Stimulated activated CD4-positive, alpha-beta T cell treated with anti-CD3 and anti-CD28 coated beads, Interleukin-1b, Interleukin-23, amount 100 ng/mL, for 24 hours (primary cell): ENCODE data around the gene SGMS1.
"Not testable (repeated sequence)": the region's sequence is repeated elsewhere in the genome, so short reads cannot be mapped to it uniquely, and the experiment has no call there.

Source experiments
- DNase-seq, 4 experiments: peaks; one replicate each; pipeline ENCODE4 v3.0.0-alpha.2; 2020; ENCODE audit warnings: low read depth in 4 of 4, low spot score in 1 of 4

The SGMS1 gene

DNA sequence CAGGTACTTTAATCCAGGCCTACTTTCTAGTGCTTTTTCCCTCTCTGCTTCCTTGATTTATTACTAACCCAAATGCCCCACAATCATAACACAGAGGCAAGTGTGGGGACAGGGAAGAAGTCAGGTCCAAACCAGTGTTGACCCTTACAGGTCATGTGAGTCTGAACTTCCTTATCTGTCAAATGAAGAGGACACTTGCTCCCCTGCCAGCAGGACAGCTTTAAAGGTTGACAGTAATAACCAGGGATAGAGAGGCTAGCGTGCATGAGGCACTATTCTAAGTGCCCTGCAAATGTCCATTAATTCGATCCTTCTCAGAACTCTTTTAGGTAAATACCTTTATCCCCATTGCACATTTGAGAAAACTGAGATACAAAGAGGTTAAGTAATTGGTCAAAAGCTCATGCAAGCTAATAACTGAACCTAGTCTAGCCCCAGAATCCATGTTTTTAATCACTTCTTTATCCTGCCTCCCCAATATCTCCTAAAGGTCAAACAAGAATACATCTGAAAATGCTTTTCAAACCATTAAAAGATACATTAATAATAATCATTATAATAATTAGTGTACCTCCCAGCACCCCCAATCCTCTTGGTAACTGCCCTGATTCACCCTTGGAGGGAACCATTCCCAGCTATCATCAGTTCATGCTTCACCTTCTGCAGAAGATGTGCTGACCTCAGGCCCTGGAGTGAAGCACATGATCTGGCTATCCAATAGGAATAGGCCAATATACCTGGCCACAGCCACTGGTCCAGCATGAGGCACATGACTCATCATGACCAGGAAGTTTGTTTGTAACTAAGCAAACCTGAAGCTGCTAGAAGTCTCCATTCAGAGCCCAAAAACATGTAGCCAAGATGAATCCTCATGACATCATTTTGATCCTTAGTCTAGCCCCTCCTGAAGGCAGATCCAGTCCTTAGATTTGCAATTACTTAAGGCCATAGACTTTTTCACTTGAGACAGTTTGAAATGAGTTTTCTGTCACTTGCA is 40.7 kb downstream of the SGMS1 start:
- DNase-seq: no peak

DNA sequence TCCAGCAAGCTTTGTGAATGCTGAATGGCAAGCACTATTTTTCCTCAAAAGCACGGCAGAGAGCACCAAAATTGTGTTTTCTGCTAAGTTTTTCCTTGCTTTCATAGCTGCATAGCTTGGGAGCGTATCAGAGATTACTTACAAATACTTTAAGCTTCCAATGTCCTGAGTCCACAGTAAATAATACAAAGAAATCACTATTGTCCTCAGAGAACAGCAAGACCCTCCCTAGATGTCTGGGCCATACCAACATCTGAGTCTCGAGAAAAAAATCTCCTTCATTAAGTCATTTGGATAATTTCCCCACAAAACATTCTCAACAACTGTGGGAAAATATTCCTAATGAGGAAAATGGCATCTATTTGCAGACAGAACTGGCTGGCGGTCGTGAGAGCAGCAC is 41.7 kb downstream of the SGMS1 start:
- DNase-seq: no peak

GRCh38 chr10:50580262-50580891 is 43.4 kb downstream of the SGMS1 start:
- DNase-seq: no peak

DNA sequence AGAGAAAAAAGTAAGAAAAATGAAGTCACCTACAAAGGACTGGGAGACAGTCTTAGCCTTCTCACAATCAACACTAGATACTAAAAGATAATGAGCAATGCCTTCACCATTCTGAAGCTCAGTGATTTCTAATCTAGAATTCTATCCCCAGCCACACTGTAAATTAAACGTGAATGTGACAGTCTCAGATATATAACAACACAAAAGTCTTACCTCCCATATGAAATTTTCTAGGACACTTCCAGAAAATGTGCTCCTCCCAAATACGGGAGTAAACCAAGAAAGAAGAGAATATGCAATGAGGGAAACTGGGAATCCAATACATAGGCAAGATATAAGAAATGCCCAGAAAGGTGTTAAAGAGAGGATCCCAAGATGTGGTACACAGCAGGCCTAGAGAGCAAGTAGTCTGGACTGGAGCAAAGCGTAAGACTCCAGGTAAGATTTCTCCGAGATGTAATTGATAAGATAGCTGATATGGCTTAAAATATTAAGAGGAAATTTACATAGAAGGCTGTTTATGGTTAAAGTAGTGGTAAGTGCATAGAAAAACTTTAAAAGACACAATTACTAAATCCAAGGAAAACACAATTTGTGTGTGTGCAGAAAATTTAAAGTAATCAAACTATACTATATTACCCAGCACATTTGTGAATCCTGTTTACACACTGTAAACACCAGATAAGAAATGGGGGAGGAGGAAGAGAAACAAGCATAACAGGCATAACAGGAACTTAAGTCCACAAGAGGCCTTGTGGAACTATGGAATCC is 44.1 kb downstream of the SGMS1 start:
- no peak for DNase-seq

- no peak for DNase-seq
Measured at GRCh38 chr10:50578949-50579348, 44.8 kb downstream of the SGMS1 start.

DNA sequence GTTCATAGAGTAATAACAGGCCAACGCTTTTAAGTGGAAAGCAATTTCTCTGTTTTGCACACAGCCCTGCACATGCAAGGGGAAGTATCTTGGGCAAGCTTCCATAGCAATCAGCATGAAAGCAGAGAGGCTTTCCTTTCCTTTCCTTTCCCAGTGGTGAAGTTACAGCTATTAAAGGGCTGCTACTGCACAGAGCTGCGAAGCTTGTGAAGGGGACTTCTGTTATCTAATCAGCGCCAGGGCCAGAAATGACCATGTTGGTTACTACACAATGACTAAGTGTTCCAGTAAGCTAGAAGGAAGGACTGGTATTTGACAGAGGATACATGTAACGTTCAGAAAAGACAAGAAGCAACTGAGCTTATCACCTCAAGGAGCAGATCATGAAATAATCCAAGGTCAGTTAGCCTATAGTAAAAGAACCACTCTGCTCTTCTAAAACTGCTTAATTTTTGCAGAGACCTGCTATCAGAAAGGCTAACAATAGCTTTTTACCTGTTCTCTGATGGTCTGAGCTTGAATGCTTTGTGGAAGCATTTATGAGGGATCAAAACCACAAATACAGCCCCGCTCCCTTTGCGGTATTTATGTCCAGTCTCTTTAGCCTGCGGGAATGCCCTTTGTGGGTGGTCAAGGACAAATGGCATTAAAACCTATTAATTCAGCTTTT is 45.9 kb downstream of the SGMS1 start:
- DNase-seq: no peak

- DNase-seq: no peak
Measured at GRCh38 chr10:50577010-50577409, 46.7 kb downstream of the SGMS1 start.

DNA sequence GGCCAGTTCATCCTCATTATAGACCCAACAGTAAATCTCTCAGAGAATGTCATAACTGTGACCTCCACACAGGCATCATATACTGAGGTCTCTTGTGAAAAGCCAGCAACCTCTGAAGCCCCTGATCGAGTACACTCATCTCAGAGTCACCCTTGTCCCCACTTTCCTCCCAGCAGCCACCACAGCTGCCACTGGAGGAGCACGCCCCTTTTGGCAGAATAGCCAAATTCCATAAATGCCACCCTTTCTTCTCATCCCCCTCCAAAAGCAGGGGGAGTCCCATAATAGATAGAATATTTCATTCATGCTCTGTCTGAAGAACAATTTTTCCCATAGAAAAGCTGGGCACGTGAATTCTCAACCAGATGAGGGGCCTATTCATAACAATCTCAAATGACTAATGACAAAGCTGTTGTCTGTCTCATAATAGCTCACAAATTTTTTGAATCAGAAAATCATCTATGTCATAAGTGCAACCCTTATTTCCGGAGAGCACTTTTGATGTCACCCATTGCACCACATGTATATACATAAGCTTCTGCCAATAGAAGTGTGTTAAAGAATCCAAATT is 47.4 kb downstream of the SGMS1 start:
- DNase-seq: no peak

DNA sequence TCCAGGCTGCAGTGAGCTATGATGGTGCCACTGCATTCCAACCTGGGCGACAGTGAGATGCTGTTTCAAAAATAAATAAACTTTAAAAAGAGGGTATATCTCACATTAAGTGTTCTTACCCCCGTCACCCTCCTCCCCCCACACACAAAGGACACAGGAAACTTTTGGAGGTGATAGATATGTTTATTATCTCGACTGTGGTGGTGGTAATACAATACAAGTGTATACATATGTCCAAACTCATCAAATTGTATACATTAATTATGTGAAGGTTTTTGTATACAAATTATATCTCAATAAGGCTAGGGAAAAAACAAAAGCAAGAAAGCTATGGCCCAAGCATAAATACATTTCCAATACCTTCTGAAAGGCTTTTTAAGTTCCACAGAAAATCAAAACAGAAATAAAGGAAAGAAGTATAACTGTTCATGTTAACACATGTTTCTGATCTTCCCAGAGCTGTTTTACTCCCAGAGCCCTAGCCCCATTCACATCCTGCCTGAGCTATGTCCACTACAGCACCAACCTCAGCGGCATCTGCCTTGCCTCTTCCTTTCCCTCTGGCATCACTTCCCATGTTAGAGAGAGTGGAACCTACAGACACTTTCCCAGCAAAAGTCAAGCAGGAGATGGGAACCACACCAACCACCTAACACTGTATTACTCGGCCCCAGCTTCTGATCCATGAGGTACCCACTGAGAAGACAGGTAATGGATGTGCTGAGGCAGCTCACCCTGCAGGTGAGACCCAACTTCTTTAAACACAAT is 48.1 kb downstream of the SGMS1 start:
- DNase-seq: no peak

GRCh38 chr10:50574931-50575330 is 48.8 kb downstream of the SGMS1 start:
- no peak for DNase-seq

DNA sequence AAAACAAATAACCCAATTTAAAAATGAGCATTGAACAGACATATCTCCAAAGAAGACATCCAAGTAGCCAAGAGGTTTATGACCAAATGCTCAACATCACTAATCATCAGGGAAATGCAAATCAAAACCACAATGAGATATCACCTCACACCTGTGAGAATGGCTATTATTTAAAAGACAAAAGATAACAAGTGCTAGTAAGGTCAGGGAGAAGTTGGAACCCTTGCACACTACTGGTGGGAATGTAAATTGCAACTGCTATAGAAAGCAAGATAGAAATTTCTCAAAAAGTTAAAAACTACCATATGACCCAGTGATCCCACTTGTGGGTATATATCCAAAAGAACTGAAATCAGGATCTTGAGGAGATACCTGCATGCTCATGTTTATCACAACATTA is 49.5 kb downstream of the SGMS1 start:
- no peak for DNase-seq

GRCh38 chr10:50572017-50572491 is 51.7 kb downstream of the SGMS1 start:
- no peak for DNase-seq

DNA sequence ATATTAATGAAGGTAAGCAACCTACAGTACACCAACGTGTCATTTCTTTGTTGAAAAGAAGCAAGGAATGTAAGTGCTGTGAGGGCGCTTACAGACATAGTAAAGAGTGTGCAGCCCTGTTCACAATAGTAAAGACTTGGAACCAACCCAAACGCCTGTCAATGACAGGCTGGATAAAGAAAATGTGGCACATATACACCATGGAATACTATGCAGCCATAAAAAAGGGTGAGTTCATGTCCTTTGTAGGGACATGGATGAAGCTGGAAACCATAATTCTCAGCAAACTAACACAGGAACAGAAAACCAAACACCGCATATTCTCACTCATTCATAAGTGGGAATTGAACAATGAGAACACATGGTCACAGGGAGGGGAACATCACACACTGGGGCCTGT is 55.0 kb downstream of the SGMS1 start:
- not testable (repeated sequence) for DNase-seq

- no peak for DNase-seq
Measured at GRCh38 chr10:50567384-50567783, 56.4 kb downstream of the SGMS1 start.

DNA sequence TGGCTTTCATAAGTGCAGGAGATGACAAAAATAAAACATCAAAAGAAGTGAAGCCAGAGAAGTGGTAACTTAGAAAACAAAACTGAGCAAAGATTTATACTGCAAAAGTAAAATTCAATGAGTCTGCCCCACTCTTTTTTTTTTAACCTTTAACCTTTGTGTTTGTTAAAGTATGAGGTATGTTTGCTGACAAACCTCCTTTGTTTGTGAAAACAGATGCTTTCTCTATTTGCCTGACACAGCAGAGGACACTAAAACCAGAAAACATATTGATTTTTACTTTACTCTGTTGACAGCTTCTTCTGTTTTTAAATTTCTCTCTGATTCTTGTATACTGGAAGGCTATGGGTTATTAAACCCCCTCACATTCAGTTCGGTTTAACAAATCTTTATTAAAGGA is 57.6 kb downstream of the SGMS1 start:
- DNase-seq: no peak

GRCh38 chr10:50565301-50566083 is 58.3 kb downstream of the SGMS1 start:
- DNase-seq: no peak

DNA sequence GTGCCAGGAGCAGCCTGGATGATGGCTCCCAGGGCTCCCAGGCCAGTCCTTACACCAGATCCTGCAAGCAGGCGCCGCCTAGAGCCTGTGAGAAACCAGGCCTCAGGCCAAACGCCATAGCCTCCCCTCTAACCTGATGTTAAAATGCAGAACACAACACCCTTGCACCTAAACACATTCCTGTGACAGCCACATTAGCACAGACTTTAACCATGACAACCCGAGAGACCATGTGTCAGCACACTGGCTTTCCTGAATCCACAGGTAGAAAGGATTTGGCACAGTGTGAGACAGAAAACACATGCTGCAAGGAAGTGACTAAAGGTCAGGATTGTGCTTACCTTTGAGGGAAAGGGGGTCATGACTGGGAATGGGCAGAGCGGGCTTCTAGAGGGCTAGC is 59.9 kb downstream of the SGMS1 start:
- no peak for DNase-seq

GRCh38 chr10:50561816-50562215 is 61.9 kb downstream of the SGMS1 start:
- no peak for DNase-seq

DNA sequence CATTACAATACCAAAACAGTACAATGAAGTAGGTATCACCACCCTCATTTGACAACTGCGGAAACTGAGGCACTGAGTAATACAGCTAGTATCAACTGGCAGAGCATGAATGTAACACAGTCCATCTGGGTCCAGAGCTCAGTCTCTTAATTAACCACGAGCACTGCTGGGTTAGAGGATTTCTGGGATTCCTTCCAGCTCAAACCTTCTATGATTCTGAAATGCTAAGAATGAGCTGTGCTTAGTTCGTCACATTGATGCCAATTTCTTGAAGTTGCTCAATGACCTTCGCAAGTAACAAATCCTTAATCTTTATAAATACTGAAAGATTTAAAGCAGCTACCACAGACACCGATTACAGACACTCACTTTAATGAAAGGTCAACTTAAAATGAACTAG is 62.5 kb downstream of the SGMS1 start:
- no peak for DNase-seq
